H1 (cell line): ENCODE measurements around the gene GPR156. TPM values are rescaled to one million over a fixed set of nuclear protein-coding genes. Genes with fewer than 3 reads are reported as not detected.

ENCODE experiments used
- CHD2 ChIP-seq: IDR thresholded peaks from 2 replicates; pipeline ENCODE4 v1.6.1; 2012; ENCODE audit warnings: low read length, improper control_type of control experiment
- SP1 ChIP-seq: IDR thresholded peaks from 2 replicates; pipeline ENCODE4 v1.6.1; 2011; ENCODE audit warnings: low read depth, low read length
- SP4 ChIP-seq: IDR thresholded peaks from 2 replicates; pipeline ENCODE4 v1.6.1; 2012; ENCODE audit warnings: low read length, inconsistent platforms
- SRF ChIP-seq: IDR thresholded peaks from 2 replicates; pipeline ENCODE4 v1.6.1; 2011; ENCODE audit warnings: mild to moderate bottlenecking, low read depth, low read length, moderate library complexity
- SUZ12 ChIP-seq: fragments of 200-600 bp; sonication (generic); IDR thresholded peaks from 2 replicates; pipeline ENCODE4 v1.6.1; 2012; ENCODE audit warnings: mild to moderate bottlenecking, inconsistent platforms, low read length, moderate library complexity, mixed read lengths
- polyA plus RNA-seq, 7 experiments: library from polyadenylated mRNA; depleted of rRNA in 3 of 7; stranded (reverse) in 5 of 7; unstranded in 2 of 7; fragments of >200 nt in 5 of 7; fragments of 200-250 nt in 2 of 7; gene quantifications; 1 replicate in 5 of 7; 2 replicates in 1 of 7; 4 replicates in 1 of 7; pipeline versions ENCODE4 v1.2.1 to v1.2.3, GENCODE V29; 2011 to 2013; ENCODE audit warnings: missing spikeins in 2 of 7, mixed read lengths in 2 of 7
- total RNA-seq: library from RNA; stranded (reverse); fragmentation: NEBNext Ultra II Directional; extraction: Animal tissue kit (Norgen Biotek cat#: 25700); gene quantifications from 2 replicates; pipeline ENCODE4 v1.2.1, GENCODE V29; 2021

The GPR156 gene
- total and polyA plus RNA-seq, 2 of the 8 experiments (the other 6 are each of a cell fraction or from before 2014, with no cell fraction given) = 1.6 to 1.8 TPM

GRCh38 chr3:120140098-120140742 lies 144.8 kb downstream of the GPR156 start (continued):
- TF ChIP-seq CHD2 (no peak), SP4 (no peak), SRF (no peak), SP1 (no peak), SUZ12 (no peak)
